ENCODE results near the gene C3orf20.

Gene C3orf20

GRCh38 chr3:14818804-14819500 lies 144.0 kb downstream of the C3orf20 start, which contains the start of gene FGD5:
FGD5 (plus strand) TSS chr3:14818962; CDS start chr3:14819072, 110 bp downstream.
- Histone ChIP-seq H3K27ac (ENCODE audit: low read depth, low read length) (no peak within 1 kb of the TSS), H4K20me1 (ENCODE audit: low read depth, low read length) (no peaks in the 10 kb centered on the region), H3K9me3 (ENCODE audit: insufficient read depth, low read length) (no peaks in the 10 kb centered on the region), H3K9me2 (replicated peaks; ENCODE audit: insufficient read depth, low read length) (no peaks in the 10 kb centered on the region), H3K9ac (ENCODE audit: low read length) (no peak within 1 kb of the TSS), H2AFZ (ENCODE audit: low read depth, low read length, severe bottlenecking) (no peak within 1 kb of the TSS), H3K79me2 (ENCODE audit: insufficient read depth, low read length) (no peaks in the 10 kb centered on the region), H3F3A (ENCODE audit: insufficient read depth) (no peaks in the 10 kb centered on the region), H3K27me3 (ENCODE audit: low read length) (no peaks in the 10 kb centered on the region), H3K4me2 (ENCODE audit: low read depth, low read length, poor library complexity, severe bottlenecking) (no peak within 1 kb of the TSS), H3K36me3 (ENCODE audit: low read length) (no peaks in the 10 kb centered on the region), H3K4me3 (ENCODE audit: insufficient read depth, low read length, poor library complexity, severe bottlenecking) (no peak within 1 kb of the TSS)
- TF ChIP-seq CTCF (IDR thresholded peaks at IDR 0.05; ENCODE audit: insufficient read depth, low read length, poor library complexity, severe bottlenecking) (no peak), EZH2phosphoT487 (conservative IDR thresholded peaks at IDR 0.05; ENCODE audit: low read length) (no peak)

- Histone ChIP-seq H3K4me3 (ENCODE audit: insufficient read depth, low read length, poor library complexity, severe bottlenecking) (no peak overlapping the region), H3K27ac (ENCODE audit: low read depth, low read length) (no peak overlapping the region), H3K27me3 (ENCODE audit: low read length) (no peaks in the 10 kb centered on the region), H4K20me1 (ENCODE audit: low read depth, low read length) (no peaks in the 10 kb centered on the region), H3K9me3 (ENCODE audit: insufficient read depth, low read length) (no peaks in the 10 kb centered on the region), H3K4me2 (ENCODE audit: low read depth, low read length, poor library complexity, severe bottlenecking) (no peak overlapping the region), H3K79me2 (ENCODE audit: insufficient read depth, low read length) (no peaks in the 10 kb centered on the region), H2AFZ (ENCODE audit: low read depth, low read length, severe bottlenecking) (no peak overlapping the region), H3K9ac (ENCODE audit: low read length) (no peak overlapping the region), H3K36me3 (ENCODE audit: low read length) (no peaks in the 10 kb centered on the region), H3K9me2 (replicated peaks; ENCODE audit: insufficient read depth, low read length) (no peaks in the 10 kb centered on the region), H3F3A (ENCODE audit: insufficient read depth) (no peaks in the 10 kb centered on the region)
- TF ChIP-seq CTCF (IDR thresholded peaks at IDR 0.05; ENCODE audit: insufficient read depth, low read length, poor library complexity, severe bottlenecking) (no peak), EZH2phosphoT487 (conservative IDR thresholded peaks at IDR 0.05; ENCODE audit: low read length) (no peak)
Measured at GRCh38 chr3:14819671-14820070, 144.7 kb downstream of the C3orf20 start.

GRCh38 chr3:14820156-14820555 lies 145.2 kb downstream of the C3orf20 start:
- Histone ChIP-seq H3K9me3 (ENCODE audit: insufficient read depth, low read length) (no peaks in the 10 kb centered on the region), H2AFZ (ENCODE audit: low read depth, low read length, severe bottlenecking) (no peak overlapping the region), H3K27me3 (ENCODE audit: low read length) (no peaks in the 10 kb centered on the region), H3K9me2 (replicated peaks; ENCODE audit: insufficient read depth, low read length) (no peaks in the 10 kb centered on the region), H3K9ac (ENCODE audit: low read length) (no peak overlapping the region), H3F3A (ENCODE audit: insufficient read depth) (no peaks in the 10 kb centered on the region), H3K4me2 (ENCODE audit: low read depth, low read length, poor library complexity, severe bottlenecking) (no peak overlapping the region), H3K27ac (ENCODE audit: low read depth, low read length) (no peak overlapping the region), H3K36me3 (ENCODE audit: low read length) (no peaks in the 10 kb centered on the region), H3K79me2 (ENCODE audit: insufficient read depth, low read length) (no peaks in the 10 kb centered on the region), H3K4me3 (ENCODE audit: insufficient read depth, low read length, poor library complexity, severe bottlenecking) (no peak overlapping the region), H4K20me1 (ENCODE audit: low read depth, low read length) (no peaks in the 10 kb centered on the region)
- TF ChIP-seq EZH2phosphoT487 (conservative IDR thresholded peaks at IDR 0.05; ENCODE audit: low read length) (no peak), CTCF (IDR thresholded peaks at IDR 0.05; ENCODE audit: insufficient read depth, low read length, poor library complexity, severe bottlenecking) (no peak)

All from SU-DHL-6 (cell line).